ENCODE data around the gene APEX1.

DNA sequence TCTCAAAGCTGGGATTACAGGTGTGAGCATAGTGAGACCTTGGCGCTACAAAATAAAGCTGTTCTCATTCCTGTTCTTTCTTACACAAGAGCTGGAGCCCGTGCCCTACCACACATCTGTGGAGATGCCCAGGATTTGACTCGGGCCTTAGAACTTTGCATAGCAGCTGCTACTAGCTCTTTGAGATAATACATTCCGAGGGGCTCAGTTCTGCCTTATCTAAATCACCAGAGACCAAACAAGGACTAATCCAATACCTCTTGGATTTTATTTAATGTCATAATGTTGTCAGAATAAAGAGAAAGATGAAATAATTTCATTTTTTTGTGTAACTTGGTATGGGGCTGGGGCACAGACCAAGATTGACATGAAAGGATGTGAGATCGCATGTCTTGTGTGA, 21.8 kb downstream of the APEX1 start:
- no peak for TF ChIP-seq CTCF (IDR thresholded peaks at IDR 0.05)
- TF ChIP-seq POLR2A (IDR thresholded peaks at IDR 0.05) = no peak
